ENCODE results near the gene WHAMM. TPM values are rescaled to one million over a fixed set of nuclear protein-coding genes. Genes with fewer than 3 reads are reported as not detected.

Gene WHAMM
- total and polyA plus RNA-seq, 12 donors, result 3.7 to 10.0 (median 6.9) TPM

DNA sequence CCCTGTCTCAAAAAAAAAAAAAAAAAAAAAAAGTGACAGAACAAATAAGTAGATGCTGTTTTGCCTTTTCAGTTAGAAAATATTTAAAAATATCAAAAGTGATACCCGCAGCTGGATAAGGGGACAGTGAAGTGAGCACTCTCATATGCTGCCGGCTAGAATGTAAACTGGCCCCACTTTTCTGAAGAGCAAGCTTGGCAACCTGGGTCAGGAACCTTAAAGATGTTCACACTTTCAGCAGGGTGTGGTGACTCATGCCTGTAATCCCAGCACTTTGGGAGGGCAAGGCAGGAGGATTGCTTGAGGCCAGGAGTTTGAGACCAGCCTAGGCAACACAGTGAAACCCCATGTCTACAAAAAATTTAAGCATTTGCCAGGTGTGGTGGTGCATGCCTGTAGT lies 20.9 kb upstream of the WHAMM start:
- TF ChIP-seq POLR2A (IDR thresholded peaks at IDR 0.05) (no peak), CTCF (IDR thresholded peaks at IDR 0.05) (no peak)
- Histone ChIP-seq H3K27ac (no peak overlapping the region), H3K27me3 (no peaks in the 10 kb centered on the region), H3K4me3 (no peak overlapping the region), H3K4me1 (replicated peaks in 1 of 2) (no peaks in the 10 kb centered on the region), H3K9me3 (replicated peaks in 1 of 3) (no peaks in the 10 kb centered on the region), H3K36me3 (replicated peaks in 1 of 2) (no peaks in the 10 kb centered on the region)
- 88 to 100% (median 93%) methylated on average over 2 of the region's 2 CpGs for WGBS, 4 donors
- DNase-seq, result no peak
- intact Hi-C loops (cut with DNase I), result no loop called here

DNA sequence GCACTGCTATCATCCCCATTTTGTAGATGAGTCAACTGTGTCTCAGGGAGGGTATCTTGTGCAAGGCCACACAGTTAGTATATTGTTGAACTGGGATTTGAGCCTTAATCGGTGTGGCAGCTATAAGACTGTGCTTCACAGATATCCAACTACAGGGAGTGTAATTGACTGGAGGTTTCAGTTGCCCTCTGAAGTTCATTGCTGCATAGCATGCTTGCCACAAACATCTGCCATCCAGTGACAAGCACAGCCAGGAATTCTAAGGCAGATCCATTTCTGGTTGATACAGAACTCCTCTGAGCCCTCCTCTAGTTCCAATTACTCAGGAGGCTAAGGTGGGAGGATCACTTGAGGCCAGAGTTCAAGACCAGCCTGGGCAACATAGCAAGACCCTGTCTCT lies 19.9 kb upstream of the WHAMM start:
- no peaks in the 10 kb centered on the region for H3K36me3 ChIP-seq (replicated peaks in 1 of 2)
- TF ChIP-seq CTCF (IDR thresholded peaks at IDR 0.05), result no peak
- no peak for TF ChIP-seq POLR2A (IDR thresholded peaks at IDR 0.05)
- intact Hi-C loops (cut with DNase I), result no loop called here
- H3K4me3 ChIP-seq, result no peak overlapping the region
- no peak for DNase-seq
- no peaks in the 10 kb centered on the region for H3K9me3 ChIP-seq (replicated peaks in 1 of 3)
- no peaks in the 10 kb centered on the region for H3K27me3 ChIP-seq
- no peaks in the 10 kb centered on the region for H3K4me1 ChIP-seq (replicated peaks in 1 of 2)
- no peak overlapping the region for H3K27ac ChIP-seq
- WGBS, 4 donors, result 38 to 92% (median 85%) methylated on average over 1 of the region's 1 CpG

DNA sequence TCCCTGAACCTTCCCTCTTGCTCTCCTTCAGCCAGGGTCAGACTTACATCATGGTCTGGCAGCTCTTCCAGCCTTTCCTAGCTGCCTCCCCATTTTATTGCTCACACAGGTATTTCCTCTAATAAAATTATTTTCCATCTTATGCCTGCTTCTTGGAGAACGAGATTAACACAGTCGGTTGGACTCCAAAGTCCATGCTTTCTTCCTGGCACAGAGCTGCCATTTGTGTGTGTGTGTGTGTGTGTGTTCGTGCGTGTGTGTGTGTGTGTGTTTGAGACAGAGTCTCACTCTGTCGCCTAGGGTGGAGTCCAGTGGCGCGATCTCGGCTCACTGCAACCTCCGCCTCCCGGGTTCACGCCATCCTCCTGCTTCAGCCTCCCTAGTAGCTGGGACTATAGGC lies 19.1 kb upstream of the WHAMM start:
- Histone ChIP-seq H3K9me3 (replicated peaks in 1 of 3) (no peaks in the 10 kb centered on the region), H3K4me3 (no peak overlapping the region), H3K4me1 (replicated peaks in 1 of 2) (no peaks in the 10 kb centered on the region), H3K27ac (no peak overlapping the region), H3K36me3 (replicated peaks in 1 of 2) (no peaks in the 10 kb centered on the region), H3K27me3 (no peaks in the 10 kb centered on the region)
- intact Hi-C loops (cut with DNase I), result no loop called here
- WGBS, 4 donors, result 85 to 89% (median 88%) methylated on average over 11 of the region's 11 CpGs
- no peak for DNase-seq
- no peak for TF ChIP-seq POLR2A (IDR thresholded peaks at IDR 0.05)
- TF ChIP-seq CTCF (IDR thresholded peaks at IDR 0.05), result no peak

GRCh38 chr15:82792068-82792467 lies 17.4 kb upstream of the WHAMM start:
- Histone ChIP-seq H3K36me3 (replicated peaks in 1 of 2) (no peaks in the 10 kb centered on the region), H3K4me3 (no peak overlapping the region), H3K27ac (no peak overlapping the region), H3K9me3 (replicated peaks in 1 of 3) (no peaks in the 10 kb centered on the region), H3K4me1 (replicated peaks in 1 of 2) (no peaks in the 10 kb centered on the region), H3K27me3 (no peaks in the 10 kb centered on the region)
- DNase-seq, result no peak
- intact Hi-C loops (cut with DNase I), result no loop called here
- TF ChIP-seq CTCF (IDR thresholded peaks at IDR 0.05), result no peak
- no peak for TF ChIP-seq POLR2A (IDR thresholded peaks at IDR 0.05)
- 54 to 62% (median 56%) methylated on average over 1 of the region's 1 CpG for WGBS, 4 donors

Measured in adrenal gland (tissue), 12 donors.